ENCODE data around the gene ARHGAP4.

Gene ARHGAP4

DNA sequence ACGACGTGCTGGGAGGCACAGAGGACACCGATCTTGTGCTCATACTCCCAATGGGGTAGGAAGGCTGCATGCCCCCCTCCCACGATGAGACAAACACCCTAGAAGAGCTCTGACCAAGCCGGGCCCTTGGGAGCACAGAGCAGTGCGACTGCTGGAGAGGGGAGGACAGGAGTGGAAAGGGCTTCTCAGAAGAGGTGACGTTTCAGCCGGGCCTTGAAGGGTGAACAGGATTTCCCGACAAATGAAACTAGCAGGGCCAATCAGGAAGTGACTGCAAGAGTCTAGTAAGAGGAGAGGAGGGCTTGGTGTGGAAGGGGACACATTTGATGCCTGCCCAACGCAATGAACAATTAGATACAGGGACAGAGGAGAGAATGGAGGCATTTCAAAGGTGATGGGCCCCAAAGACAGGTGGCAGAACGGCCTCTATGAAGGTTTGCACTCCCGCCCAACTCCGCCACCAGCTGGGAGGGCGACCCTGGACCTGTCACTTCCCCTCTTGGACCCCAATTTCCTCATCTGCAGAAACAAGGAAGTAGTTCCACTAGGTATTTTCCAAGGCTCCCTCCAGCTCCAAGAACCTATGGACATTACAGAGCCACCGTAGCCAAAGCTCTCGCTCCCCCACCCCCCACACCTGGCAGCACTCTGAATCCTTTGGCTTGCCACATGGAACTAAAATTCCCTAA is 41.6 kb upstream of the ARHGAP4 start:
- H3K27me3 ChIP-seq (ENCODE audit: insufficient read depth, poor library complexity, severe bottlenecking), result no peaks in the 10 kb centered on the region
- peak in 1 of 2 experiments; percentile 54 for DNase-seq (ENCODE audit: low read depth in 1 of 2, low spot score in 1 of 2)
- H3K4me3 ChIP-seq (replicated peaks; ENCODE audit: insufficient read depth, low read length), result peak overlapping the region; percentile 71
- peak overlapping the region; percentile 99 for H3K27ac ChIP-seq (replicated peaks)
- peak; percentile 62; the same call in 1 of the 2 replicates for TF ChIP-seq SPI1 (IDR thresholded peaks at IDR 0.05; ENCODE audit: borderline replicate concordance, low read depth)
- TF ChIP-seq, protein P1, sequence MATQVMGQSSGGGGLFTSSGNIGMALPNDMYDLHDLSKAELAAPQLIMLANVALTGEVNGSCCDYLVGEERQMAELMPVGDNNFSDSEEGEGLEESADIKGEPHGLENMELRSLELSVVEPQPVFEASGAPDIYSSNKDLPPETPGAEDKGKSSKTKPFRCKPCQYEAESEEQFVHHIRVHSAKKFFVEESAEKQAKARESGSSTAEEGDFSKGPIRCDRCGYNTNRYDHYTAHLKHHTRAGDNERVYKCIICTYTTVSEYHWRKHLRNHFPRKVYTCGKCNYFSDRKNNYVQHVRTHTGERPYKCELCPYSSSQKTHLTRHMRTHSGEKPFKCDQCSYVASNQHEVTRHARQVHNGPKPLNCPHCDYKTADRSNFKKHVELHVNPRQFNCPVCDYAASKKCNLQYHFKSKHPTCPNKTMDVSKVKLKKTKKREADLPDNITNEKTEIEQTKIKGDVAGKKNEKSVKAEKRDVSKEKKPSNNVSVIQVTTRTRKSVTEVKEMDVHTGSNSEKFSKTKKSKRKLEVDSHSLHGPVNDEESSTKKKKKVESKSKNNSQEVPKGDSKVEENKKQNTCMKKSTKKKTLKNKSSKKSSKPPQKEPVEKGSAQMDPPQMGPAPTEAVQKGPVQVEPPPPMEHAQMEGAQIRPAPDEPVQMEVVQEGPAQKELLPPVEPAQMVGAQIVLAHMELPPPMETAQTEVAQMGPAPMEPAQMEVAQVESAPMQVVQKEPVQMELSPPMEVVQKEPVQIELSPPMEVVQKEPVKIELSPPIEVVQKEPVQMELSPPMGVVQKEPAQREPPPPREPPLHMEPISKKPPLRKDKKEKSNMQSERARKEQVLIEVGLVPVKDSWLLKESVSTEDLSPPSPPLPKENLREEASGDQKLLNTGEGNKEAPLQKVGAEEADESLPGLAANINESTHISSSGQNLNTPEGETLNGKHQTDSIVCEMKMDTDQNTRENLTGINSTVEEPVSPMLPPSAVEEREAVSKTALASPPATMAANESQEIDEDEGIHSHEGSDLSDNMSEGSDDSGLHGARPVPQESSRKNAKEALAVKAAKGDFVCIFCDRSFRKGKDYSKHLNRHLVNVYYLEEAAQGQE (IDR thresholded peaks at IDR 0.05; ENCODE audit: insufficient replicate concordance, low read depth), result no peak
- TF ChIP-seq, protein P2, sequence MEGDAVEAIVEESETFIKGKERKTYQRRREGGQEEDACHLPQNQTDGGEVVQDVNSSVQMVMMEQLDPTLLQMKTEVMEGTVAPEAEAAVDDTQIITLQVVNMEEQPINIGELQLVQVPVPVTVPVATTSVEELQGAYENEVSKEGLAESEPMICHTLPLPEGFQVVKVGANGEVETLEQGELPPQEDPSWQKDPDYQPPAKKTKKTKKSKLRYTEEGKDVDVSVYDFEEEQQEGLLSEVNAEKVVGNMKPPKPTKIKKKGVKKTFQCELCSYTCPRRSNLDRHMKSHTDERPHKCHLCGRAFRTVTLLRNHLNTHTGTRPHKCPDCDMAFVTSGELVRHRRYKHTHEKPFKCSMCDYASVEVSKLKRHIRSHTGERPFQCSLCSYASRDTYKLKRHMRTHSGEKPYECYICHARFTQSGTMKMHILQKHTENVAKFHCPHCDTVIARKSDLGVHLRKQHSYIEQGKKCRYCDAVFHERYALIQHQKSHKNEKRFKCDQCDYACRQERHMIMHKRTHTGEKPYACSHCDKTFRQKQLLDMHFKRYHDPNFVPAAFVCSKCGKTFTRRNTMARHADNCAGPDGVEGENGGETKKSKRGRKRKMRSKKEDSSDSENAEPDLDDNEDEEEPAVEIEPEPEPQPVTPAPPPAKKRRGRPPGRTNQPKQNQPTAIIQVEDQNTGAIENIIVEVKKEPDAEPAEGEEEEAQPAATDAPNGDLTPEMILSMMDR (IDR thresholded peaks at IDR 0.05; ENCODE audit: insufficient read depth, low read length), result no peak

DNA sequence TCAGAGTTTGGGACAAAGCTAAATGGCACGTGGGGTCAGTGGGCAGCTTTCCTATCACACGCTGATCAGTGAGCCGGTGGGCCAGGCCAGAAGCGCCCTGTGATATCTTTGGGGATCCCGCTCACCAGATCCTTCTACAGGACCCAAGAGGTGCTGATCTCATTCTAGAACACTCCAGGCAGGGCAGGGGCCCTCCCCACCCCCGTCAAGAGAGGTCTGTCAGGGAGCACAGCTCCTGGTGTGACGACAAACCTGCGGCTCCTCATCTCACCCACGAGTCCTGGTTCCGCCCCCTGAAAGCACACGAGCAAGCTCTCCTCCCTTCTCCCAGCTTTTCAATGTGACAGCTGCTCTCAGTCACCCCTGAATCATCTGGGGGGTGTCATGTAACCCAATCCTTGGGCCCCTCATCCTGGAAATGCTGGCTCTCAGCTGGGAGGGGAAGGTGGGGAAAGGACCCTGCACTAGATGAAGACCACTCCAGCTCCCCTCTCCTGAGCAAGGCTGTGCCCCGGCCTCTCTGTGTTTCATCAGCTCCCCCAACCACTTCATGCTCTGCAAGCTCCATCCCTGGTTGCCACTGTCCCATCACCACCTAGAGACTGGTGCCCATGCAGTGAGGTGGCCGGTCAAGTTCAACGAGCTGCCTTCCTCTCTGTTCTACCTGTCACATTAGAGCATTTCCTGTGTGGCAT is 40.9 kb upstream of the ARHGAP4 start:
- H3K27ac ChIP-seq (replicated peaks), result peak overlapping the region; percentile 99
- H3K4me3 ChIP-seq (replicated peaks; ENCODE audit: insufficient read depth, low read length), result peak overlapping the region; percentile 71

DNA sequence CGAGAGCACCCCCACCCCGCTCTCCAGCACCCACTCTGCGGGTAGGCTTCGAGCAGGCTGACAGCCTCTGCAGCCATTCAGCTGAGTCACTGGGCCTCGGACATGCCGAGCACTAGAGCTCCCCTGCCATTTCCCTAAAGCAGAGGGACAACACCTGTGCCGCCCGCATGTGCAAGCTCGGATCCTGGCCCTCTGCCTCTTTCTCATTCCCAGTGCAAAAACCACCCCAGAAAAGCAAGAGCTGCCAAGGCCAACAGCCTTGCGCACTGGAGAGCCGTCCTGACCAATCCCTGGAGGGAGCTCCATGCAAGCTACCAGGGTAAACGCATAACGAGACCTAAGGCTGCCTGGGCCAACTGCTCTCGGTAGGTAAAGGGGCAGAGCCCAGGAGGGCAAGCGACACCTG is 40.2 kb upstream of the ARHGAP4 start:
- H3K27me3 ChIP-seq (ENCODE audit: insufficient read depth, poor library complexity, severe bottlenecking), result no peaks in the 10 kb centered on the region
- TF ChIP-seq, protein P1 (IDR thresholded peaks at IDR 0.05; ENCODE audit: insufficient replicate concordance, low read depth), result no peak
- no peak for TF ChIP-seq SPI1 (IDR thresholded peaks at IDR 0.05; ENCODE audit: borderline replicate concordance, low read depth)
- TF ChIP-seq POLR2AphosphoS5 (IDR thresholded peaks at IDR 0.05; ENCODE audit: low read depth), result no peak
- TF ChIP-seq, protein P2 (IDR thresholded peaks at IDR 0.05; ENCODE audit: insufficient read depth, low read length), result no peak
- no peak for TF ChIP-seq GABPA (IDR thresholded peaks at IDR 0.05; ENCODE audit: low read depth)
- DNase-seq (ENCODE audit: low read depth in 1 of 2, low spot score in 1 of 2), result peak in 1 of 2 experiments; percentile 30
- H3K27ac ChIP-seq (replicated peaks), result peak overlapping the region; percentile 99
- H3K4me3 ChIP-seq (replicated peaks; ENCODE audit: insufficient read depth, low read length), result no peak overlapping the region

More for the DNA sequence above, 40.9 kb upstream of the ARHGAP4 start:
- TF ChIP-seq POLR2AphosphoS5 (IDR thresholded peaks at IDR 0.05; ENCODE audit: low read depth), result no peak
- no peak for TF ChIP-seq SPI1 (IDR thresholded peaks at IDR 0.05; ENCODE audit: borderline replicate concordance, low read depth)
- TF ChIP-seq GABPA (IDR thresholded peaks at IDR 0.05; ENCODE audit: low read depth), result no peak
- TF ChIP-seq, protein P2 (IDR thresholded peaks at IDR 0.05; ENCODE audit: insufficient read depth, low read length), result no peak
- TF ChIP-seq, protein P1 (IDR thresholded peaks at IDR 0.05; ENCODE audit: insufficient replicate concordance, low read depth), result no peak
- no peak for DNase-seq (ENCODE audit: low read depth in 1 of 2, low spot score in 1 of 2)
- H3K27me3 ChIP-seq (ENCODE audit: insufficient read depth, poor library complexity, severe bottlenecking), result no peaks in the 10 kb centered on the region
